Adipose tissue (tissue), 3 donors: ENCODE results near the gene LMAN2. TPM values are rescaled to one million over a fixed set of nuclear protein-coding genes. Genes with fewer than 3 reads are reported as not detected.
"Not testable (repeated sequence)": the region's sequence is repeated elsewhere in the genome, so short reads cannot be mapped to it uniquely, and the experiment has no call there.

Experiments used
- H3K27ac ChIP-seq: one replicate; pipeline ENCODE4 v1.5.1; 2013; ENCODE audit warnings: low read depth, low read length
- WGBS, 3 donors: extraction: QIAGEN DNeasy Blood & Tissue Kit; methylation state at CpG; one replicate each; pipeline ENCODE4 v1.1.7; 2013; 5-methylcytosine and 5-hydroxymethylcytosine counted together
- polyA plus RNA-seq, 3 donors: library from polyadenylated mRNA; stranded (reverse); fragments of 200-250 nt; gene quantifications; one replicate each; pipeline ENCODE4 v1.2.3, GENCODE V29; 2013
- donor health status: healthy with polysubstance abuse.
- donor health status: Bipolar disorder and iron deficiency.
- donor health status: healthy.

The LMAN2 gene
- polyA plus RNA-seq, 3 donors, result 100 to 227 (median 155) TPM

GRCh38 chr5:177314376-177315342 lies 36.8 kb downstream of the LMAN2 start:
- H3K27ac ChIP-seq, result no peak overlapping the region
- 81 to 89% (median 84%) methylated on average over 15 to 18 of the region's 18 CpGs for WGBS, 3 donors

DNA sequence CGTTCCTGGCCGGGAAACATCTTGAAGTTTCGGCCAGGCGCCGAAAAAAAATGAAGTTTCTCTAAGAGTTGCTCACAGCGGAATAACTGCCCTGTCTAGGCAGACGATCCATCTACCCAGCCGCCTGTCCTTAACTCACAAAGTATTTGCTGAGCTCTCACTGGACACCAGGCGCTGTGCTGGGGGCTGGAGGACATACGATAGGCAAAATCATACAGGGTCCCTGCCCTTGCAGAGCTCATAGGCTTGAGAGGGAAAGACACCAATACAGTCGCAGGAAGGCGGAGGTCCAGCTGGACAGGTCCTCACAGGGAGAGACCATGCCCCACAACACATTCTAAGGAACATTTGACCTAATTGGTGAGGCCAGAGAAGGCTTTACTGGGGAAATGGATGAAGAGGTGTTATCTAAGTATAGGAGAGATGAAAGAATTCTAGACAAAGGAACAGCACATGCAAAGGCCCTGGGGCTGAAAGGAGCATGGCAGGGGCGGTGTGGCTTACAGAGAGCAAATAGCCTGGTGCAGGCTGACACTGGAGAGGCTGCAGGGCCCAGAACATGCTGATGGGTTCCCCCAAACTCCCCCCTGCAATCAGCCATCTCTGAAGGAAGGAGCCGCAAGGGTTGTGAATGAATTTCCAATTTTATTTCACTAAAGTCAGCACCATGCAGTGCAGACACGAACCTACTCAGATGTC lies 37.8 kb downstream of the LMAN2 start:
- WGBS, 3 donors, result 88 to 91% (median 91%) methylated on average over 15 of the region's 15 CpGs
- H3K27ac ChIP-seq, result no peak overlapping the region

DNA sequence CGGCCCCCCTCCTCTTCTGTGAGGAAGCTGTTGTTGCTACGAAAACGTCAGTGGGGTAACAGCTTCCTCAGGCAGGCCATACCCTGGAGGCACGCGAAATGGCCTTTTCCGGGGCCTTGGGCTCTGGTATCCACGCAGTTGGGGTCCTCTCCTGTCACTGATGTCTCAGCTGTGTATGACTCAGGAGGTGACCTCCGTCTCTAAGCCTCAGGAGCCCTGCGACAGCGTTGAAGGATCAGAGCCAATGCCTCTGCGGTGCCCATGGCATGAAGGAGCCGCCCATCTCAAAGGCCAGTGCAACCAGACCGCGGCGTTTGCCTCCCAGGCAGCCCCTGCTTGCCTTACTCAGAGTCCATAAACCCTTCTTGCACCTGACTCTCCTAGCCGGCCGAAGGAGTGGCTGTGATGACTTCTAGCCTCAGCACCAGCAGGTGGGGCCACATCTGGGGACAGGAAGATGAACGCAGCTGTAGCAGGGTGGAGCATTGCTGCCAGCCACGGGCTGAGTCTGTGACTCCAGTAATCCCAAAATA lies 38.8 kb downstream of the LMAN2 start:
- no peak overlapping the region for H3K27ac ChIP-seq
- WGBS, 3 donors, result 9 to 16% (median 10%) methylated on average over 19 of the region's 19 CpGs

- no peak within 1 kb of the TSS for H3K27ac ChIP-seq
- WGBS, 3 donors, result 0 to 1% (median 1%) methylated on average over 74 to 78 of the region's 78 CpGs
Observed at GRCh38 chr5:177311723-177312648, 39.5 kb downstream of the LMAN2 start, which contains the start of gene MXD3. Gene MXD3, minus strand, starts transcription at chr5:177311898. Its CDS starts 68 bp downstream, at chr5:177311830.

DNA sequence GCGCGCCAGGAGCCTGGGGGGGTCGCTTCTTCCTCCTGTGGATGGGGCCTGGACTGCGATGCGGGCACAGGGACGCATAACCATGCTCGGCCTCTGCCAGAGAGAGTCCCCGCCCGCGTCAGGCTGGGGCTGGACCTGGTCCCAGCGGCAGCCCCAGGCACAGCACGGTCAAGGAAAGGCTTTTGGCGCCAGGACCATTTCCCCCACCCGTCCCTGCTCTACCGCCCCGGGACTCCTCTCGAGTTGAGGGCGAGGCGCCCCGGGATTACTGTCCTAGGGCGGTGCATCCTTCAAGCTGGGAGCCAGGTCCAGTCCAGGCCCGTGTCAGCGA lies 40.1 kb downstream of the LMAN2 start:
- no peak overlapping the region for H3K27ac ChIP-seq

DNA sequence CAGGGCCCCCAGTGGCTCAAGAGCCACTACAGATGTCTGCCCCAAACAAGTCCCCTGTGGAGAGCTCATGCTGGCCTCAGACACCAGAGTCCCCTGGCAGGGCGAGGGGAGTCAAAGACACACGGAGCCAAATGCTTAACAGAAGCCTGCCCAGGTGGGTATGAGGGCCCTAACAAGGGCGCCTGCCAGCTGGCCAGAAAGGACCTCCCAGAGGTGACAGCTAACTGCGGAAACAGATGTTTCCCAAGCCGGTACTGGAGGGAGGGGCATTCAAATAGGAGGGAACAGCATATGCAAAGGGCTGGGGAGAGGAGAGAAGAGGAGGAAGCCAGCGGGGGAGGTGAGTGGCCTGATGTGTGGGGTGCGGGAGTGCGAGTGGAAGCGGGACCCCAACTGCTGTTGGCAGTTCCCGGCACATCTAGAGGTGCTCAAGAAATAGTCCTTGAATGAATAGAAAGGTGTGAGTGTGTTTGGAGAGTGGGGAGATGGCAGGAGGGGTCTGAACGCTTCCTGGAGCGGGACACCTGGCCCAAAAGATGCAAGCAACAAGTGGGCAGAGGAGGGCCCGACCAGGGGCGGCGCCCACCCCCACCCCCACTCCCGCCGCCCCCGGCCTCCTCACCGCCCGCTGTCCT lies 40.6 kb downstream of the LMAN2 start:
- no peak overlapping the region for H3K27ac ChIP-seq
- WGBS, 3 donors, result 12 to 31% (median 19%) methylated on average over 17 to 20 of the region's 20 CpGs

More for the DNA sequence above, 40.1 kb downstream of the LMAN2 start:
- WGBS, 3 donors, result 0 to 2% (median 2%) methylated on average over 15 to 23 of the region's 23 CpGs

DNA sequence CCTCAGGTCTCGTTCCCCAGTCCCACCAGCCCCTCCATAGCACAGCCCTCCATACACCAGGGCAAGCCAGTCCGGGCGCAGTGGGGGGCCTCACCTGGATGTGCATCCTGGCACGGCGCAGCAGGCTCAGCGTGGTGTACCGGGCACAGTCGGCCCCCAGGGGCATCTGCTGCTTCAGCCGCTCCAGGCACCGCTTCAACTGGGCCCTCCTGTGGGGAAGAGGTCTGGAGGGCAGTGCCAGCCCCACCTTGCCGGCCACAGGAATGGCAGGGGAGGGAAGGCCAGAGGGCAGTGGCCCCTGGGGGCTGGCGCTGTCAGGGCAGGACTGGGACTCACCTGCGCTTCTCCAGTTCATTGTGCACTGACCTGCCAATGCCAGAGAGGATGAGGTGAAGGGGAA lies 41.1 kb downstream of the LMAN2 start:
- 84 to 91% (median 87%) methylated on average over 12 to 13 of the region's 13 CpGs for WGBS, 3 donors
- no peak overlapping the region for H3K27ac ChIP-seq

GRCh38 chr5:177309351-177310191 lies 41.9 kb downstream of the LMAN2 start:
- 47 to 77% (median 65%) methylated on average over 10 of the region's 10 CpGs for WGBS, 3 donors
- no peak overlapping the region for H3K27ac ChIP-seq

DNA sequence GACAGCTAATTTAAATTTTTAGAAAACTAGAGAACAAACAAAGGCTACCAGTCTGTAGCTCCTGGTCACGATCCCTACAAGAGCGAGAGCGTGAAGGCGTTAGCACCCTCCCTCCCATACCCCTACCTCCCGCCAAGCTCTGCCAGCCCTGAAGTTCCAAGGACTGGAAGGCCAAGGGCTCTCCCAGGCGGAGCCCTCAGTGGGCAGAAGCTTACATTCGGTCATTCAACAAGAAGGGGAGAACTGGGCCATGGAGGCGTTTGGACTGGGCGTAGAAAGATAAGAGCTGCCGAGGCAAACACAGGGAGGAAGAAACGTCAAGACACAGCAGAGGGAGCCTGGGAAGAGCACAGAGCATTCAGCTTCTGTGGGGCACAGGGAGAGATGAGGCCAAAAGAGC lies 42.7 kb downstream of the LMAN2 start:
- WGBS, 3 donors, result 61 to 88% (median 85%) methylated on average over 11 of the region's 11 CpGs
- no peak overlapping the region for H3K27ac ChIP-seq

GRCh38 chr5:177307544-177308363 lies 43.7 kb downstream of the LMAN2 start:
- whole genome bisulfite sequencing, 3 donors, result 60 to 85% (median 63%) methylated on average over 41 to 43 of the region's 43 CpGs
- peak overlapping the region; percentile 75 for H3K27ac ChIP-seq

DNA sequence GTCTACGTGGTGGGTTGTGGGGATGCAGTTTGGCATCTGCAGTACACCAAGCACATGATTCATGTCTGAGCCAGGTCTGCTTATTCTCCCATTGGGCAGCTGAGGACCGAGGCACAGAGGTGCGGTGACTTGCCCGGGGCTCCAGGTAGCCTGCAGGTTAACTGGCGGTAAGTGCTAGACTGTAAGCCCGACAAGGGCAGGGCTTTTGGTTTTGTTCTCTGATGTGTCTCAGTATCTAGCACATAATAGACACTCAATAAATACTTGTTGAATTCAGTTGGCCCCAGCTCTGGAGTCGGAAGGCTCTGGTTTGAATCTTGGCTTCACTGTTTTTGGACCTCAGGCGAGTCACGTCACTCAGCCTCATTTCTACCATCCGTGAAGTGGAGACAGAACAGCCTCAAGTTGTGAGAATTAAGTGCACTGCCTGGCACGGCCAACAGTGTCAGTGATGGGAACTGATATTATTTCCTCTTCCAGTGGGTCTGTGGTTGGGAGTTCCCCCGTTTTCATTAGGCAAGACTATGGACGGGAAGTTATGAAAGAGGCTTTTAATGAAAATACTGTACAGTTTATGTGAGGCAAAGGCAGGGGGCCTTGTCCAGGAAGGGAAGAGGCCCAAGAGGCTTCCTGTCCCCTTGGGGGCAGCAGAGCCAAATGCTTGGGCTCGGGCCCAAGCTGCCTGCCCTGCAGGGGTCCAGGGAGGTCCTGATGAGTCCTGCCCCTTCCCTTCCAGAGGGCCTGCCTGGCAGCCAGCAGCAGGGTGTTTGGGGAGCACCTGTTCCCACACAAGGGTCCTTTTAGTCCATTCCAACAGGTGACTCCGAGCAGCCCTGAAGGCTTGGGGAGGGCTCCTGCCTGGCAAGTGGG lies 44.6 kb downstream of the LMAN2 start:
- WGBS, 3 donors, result 50 to 83% (median 62%) methylated on average over 15 of the region's 15 CpGs
- peak overlapping the region; percentile 75 for H3K27ac ChIP-seq

DNA sequence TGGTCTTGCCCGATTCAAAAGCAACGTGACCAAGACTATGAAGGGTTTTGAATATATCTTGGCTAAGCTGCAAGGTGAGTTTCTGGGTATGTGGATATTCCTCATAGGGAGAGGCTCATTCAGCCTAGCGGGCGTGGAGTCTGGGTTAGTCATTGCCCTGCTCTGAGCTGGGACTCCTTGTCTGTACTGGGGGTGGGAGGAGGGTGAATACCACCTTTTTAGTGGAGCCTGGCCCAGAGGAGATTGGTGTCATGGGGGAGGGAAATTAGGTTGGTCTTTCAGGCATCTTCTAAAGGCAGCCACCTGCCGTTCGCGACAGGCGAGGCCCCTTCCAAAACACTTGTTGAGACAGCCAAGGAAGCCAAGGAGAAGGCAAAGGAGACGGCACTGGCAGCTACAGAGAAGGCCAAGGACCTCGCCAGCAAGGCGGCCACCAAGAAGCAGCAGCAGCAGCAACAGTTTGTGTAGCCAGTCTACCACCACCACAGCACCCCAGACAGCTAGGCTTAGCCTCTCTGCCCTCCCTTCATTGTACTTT lies 45.3 kb downstream of the LMAN2 start:
- 81 to 82% (median 81%) methylated on average over 11 of the region's 11 CpGs for WGBS, 3 donors
- not testable (repeated sequence) for H3K27ac ChIP-seq

DNA sequence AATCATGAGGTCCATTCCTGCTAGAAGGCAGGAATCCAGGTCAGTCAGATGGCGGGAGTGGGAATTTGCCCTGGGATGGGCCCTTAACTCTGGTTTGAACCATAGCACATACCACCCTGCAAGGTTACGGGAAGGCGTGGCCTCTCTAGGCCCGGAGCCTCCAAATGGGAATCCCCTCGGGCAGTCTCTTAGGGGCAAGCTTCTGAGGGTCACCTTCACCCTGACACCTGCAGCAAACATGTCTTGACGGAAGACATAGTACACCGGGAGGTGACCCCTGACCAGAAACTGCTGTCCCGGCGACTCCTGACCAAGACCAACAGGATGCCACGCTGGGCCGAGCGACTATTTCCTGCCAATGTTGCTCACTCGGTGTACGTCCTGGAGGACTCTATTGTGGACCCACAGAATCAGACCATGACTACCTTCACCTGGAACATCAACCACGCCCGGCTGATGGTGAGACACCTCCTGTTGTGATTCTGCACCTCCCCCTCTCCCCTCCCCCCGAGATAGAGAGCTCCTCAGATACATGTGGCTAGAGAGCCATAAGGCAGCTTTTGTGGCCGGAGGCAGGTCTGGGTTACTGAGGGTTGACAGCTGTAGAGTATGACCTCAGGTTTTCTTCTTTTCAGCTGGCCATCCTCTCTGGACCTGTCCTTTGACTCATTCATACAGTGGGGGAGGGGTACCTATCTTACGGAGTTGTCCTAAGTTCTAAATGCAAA lies 46.9 kb downstream of the LMAN2 start:
- H3K27ac ChIP-seq, result no peak overlapping the region
- WGBS, 3 donors, result 28 to 32% (median 29%) methylated on average over 19 of the region's 19 CpGs

DNA sequence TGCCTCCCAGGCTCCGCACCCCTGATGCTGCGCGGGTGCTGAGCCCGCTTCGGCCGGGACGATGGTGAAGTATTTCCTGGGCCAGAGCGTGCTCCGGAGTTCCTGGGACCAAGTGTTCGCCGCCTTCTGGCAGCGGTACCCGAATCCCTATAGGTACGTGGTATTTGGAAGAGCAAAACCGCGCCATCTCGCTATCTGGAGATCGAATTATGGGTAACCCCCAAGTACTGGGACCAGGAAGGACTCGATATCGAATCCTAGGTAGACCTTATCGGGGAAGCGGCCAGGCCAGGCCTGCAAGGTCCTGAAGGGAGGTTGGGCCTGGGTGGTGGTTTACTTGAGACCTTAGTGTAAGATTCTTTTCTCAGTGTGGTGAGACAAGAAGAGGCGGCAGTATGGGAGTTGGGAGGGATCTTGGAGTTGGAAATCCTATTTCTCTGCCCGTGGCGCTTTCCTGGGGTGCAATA lies 47.5 kb downstream of the LMAN2 start:
- H3K27ac ChIP-seq, result no peak overlapping the region
- WGBS, 3 donors, result 0 to 2% (median 1%) methylated on average over 25 of the region's 25 CpGs
